GM15510 (cell line): ENCODE results near the gene GUCY2F.

Source experiments
- POLR2A ChIP-seq: IDR thresholded peaks from 3 replicates; pipeline ENCODE4 v1.6.1; 2011; ENCODE audit warnings: borderline replicate concordance; ENCODE audit not compliant: insufficient read length; ENCODE audit errors: extremely low read depth

Gene GUCY2F

GRCh38 chrX:109481986-109482385, at the start of gene GUCY2F:
Gene GUCY2F (minus strand): TSS chrX:109482086. CDS start chrX:109475936, 6,150 bp downstream.
- no peak for TF ChIP-seq POLR2A

- TF ChIP-seq POLR2A = no peak
Measured at GRCh38 chrX:109519001-109519400, 37.1 kb upstream of the GUCY2F start.

GRCh38 chrX:109511113-109511512, 29.2 kb upstream of the GUCY2F start:
- TF ChIP-seq POLR2A = no peak

- TF ChIP-seq POLR2A = no peak
Measured at GRCh38 chrX:109508915-109509314, 27.0 kb upstream of the GUCY2F start.

- TF ChIP-seq POLR2A = no peak
Measured at GRCh38 chrX:109501176-109501575, 19.3 kb upstream of the GUCY2F start.

- TF ChIP-seq POLR2A = no peak
Measured at GRCh38 chrX:109498434-109498833, 16.5 kb upstream of the GUCY2F start.

GRCh38 chrX:109489174-109489573, 7.3 kb upstream of the GUCY2F start:
- no peak for TF ChIP-seq POLR2A

GRCh38 chrX:109487640-109488039, 5.8 kb upstream of the GUCY2F start:
- no peak for TF ChIP-seq POLR2A

GRCh38 chrX:109485470-109486340, 3.8 kb upstream of the GUCY2F start:
- no peak for TF ChIP-seq POLR2A

- TF ChIP-seq POLR2A = no peak
Measured at GRCh38 chrX:109484886-109485285, 3.0 kb upstream of the GUCY2F start.

GRCh38 chrX:109475174-109475891, 6.6 kb downstream of the GUCY2F start:
- TF ChIP-seq POLR2A = no peak

- no peak for TF ChIP-seq POLR2A
Measured at GRCh38 chrX:109472939-109473735, 8.7 kb downstream of the GUCY2F start.

GRCh38 chrX:109464231-109464630, 17.7 kb downstream of the GUCY2F start:
- TF ChIP-seq POLR2A = no peak

GRCh38 chrX:109463784-109464183, 18.1 kb downstream of the GUCY2F start:
- TF ChIP-seq POLR2A = no peak

GRCh38 chrX:109448282-109448938, 33.5 kb downstream of the GUCY2F start:
- TF ChIP-seq POLR2A = no peak

- TF ChIP-seq POLR2A = no peak
Measured at GRCh38 chrX:109441266-109441665, 40.6 kb downstream of the GUCY2F start.
